Measurements from ENCODE around the gene PRPS1.
"Not testable (repeated sequence)": the region's sequence is repeated elsewhere in the genome, so short reads cannot be mapped to it uniquely, and the experiment has no call there.

The PRPS1 gene

DNA sequence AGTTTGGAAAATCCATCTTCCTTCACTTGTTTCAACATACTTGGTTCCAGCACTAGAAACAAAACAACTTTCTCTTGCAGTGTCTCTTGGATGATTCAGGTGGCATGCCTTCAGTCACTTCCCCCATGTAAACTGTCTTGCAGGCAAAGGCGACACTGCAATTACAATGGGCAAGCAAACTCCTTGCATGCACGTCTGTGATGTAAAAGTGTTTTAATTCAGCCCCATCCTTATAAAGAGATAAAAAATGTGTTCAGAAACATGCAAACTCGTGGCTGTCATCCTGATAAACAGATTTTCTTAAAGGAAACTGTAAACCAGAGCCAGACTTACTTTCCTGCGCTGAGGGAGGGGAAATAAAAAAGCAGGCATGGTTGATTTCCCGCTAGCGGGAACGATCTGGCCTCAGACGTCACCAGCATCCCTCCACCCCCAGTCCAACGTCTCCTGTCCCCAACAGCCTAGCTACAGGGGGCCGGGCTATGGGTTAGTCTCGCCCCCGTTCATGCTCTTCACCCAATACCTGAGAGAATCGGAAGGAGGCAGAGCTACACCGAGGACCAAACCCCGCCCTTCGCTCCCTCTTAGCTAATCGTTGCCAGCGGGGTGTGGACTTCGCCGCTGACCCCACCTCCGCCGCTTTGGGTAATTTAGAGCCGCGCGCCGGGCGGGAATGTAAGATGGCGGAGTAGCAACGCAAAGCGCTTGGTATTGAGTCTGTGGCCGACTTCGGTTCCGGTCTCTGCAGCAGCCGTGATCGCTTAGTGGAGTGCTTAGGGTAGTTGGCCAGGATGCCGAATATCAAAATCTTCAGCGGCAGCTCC, at the start of gene PRPS1:
Gene PRPS1, plus strand, starts transcription at position 673 of the 824 bp plus-strand sequence. Its CDS starts 119 bp downstream, at position 792.
- DNase-seq = peak; percentile 68 to 98 (median 83)
- intact Hi-C loops (cut with DNase I) = loop anchor here (10.0 kb wide), 1 partner anchor 623 kb away; the partner anchor contains the start of gene MORC4

- intact Hi-C loops (cut with DNase I) = no loop called here
- no peak for DNase-seq
Observed at GRCh38 chrX:107579956-107580355, 48.4 kb upstream of the PRPS1 start.

DNA sequence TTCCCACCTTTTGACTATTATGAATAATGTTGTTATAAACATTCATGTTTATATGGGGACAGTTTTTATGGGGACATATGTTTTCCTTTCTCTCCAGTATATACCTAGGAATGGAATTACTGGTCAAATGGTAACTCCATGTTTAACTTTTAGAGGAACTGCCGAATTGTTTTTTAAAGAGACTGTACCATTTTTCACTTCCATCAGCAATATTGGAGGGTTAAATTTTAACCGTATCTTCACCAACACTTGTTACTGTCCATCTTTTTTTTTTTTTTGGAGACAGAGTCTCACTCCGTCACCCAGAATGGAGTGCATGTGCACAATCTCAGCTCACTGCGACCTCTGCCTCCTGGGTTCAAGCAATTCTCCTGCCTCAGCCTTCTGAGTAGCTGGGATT, 46.4 kb upstream of the PRPS1 start:
- intact Hi-C loops (cut with DNase I) = no loop called here

DNA sequence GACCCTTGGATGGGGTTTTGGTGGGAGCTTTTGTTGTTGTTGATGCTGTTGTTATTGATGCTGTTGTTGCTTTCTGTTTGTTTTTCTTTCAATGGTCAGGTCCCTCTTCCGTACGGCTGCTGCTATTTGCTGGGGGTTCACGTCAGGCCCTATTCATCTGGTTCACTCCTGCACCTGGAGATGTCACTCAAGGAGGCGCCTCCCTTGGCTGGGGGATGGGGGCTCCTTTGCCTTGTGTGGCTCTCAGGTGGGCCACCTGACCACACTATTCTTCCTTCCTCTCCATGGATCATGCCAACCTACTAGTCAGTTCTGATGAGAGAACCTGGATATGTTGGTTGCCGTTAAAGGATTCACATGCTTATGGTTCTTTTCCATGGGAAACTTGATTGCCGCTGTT, 39.1 kb upstream of the PRPS1 start:
- intact Hi-C loops (cut with DNase I) = no loop called here
- no peak for DNase-seq

More for the DNA sequence above, 46.4 kb upstream of the PRPS1 start:
- peak in 1 of 10 donors; percentile 22 for DNase-seq

GRCh38 chrX:107596651-107597050, 31.7 kb upstream of the PRPS1 start:
- intact Hi-C loops (cut with DNase I) = no loop called here
- DNase-seq = no peak

DNA sequence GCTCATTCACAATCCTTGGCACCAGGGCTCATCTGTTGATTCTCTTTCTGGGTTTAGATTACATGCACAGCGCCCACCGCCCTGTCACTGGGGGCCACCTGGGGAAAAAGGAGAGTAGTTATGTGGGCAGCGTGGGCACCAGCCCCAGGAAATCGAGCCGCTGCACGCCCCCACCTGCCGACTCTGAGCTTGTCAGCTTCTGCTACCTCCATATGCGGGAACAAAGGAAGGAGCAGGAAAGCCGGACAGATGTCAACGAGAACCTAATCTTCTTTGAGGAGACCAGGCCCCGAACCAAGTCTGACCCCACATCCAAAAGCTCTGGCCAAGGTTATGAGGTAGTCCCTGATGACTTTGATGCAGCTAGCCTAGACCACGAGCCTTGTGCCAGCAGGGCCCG, 31.0 kb upstream of the PRPS1 start:
- intact Hi-C loops (cut with DNase I) = no loop called here
- DNase-seq = peak in 1 of 10 donors; percentile 52

DNA sequence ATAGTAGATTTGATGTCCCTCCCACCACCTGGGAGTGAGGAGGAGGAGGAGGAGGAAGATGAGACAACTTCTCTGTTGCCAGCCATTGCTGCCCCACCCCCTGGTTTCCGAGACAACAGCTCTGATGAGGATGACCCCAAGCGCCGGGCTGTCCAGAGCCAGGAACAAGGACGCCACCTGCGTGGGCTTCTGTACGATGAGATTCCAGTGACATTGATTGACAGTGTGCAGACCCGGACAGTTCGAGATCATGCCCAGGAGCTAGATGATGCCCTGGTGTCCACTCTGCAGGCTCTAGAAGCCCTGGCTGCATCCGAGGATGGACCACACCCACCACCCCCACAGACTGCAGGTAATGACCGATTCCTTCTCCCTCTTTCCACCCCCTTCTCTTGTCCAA, 30.5 kb upstream of the PRPS1 start:
- intact Hi-C loops (cut with DNase I) = no loop called here
- DNase-seq = peak in 1 of 10 donors; percentile 35

DNA sequence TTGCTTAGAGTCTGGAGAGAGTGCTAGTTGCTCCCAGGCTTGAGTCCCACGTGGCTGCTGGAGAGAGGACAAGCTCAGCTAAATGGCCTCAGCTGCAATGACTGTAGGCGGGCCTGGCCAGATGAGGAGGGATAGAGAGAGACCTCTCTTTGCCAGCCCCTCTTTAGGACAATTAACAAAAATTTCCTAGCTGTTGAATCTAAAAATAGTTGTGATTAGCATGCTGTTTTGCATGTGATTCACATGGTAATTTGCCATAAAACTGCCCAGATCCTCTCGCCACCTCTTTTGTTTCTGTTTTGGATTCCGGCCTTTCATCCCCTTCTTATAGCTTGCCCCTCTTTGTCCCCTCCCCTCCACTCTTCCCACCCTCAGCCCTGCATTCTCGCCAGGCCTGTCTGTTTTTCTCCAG, 28.9 kb upstream of the PRPS1 start:
- peak in 4 of 10 donors; percentile 3 to 84 (median 15) for DNase-seq
- intact Hi-C loops (cut with DNase I) = no loop called here

- DNase-seq = no peak
- intact Hi-C loops (cut with DNase I) = no loop called here
Observed at GRCh38 chrX:107600366-107600765, 27.9 kb upstream of the PRPS1 start.

DNA sequence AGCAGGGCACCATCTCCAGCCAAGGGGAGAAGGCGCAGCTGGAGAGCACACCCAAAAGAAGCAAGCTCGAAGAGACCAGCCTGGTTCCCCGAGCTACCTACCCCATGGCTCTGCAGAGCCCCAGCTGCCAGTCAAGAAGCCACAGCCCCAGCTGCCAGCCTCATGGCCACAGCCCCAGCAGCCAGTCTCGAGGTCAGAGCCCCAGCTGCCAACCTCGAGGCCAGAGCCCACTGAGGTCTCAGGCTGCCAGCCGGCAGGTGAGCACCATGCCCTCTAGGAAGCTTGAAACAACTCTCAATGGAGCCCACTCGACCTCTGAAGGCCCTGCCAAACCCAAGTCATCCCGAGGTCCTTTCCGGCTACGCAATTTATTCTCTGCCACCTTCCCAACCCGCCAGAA, 27.0 kb upstream of the PRPS1 start:
- no peak for DNase-seq
- intact Hi-C loops (cut with DNase I) = no loop called here

DNA sequence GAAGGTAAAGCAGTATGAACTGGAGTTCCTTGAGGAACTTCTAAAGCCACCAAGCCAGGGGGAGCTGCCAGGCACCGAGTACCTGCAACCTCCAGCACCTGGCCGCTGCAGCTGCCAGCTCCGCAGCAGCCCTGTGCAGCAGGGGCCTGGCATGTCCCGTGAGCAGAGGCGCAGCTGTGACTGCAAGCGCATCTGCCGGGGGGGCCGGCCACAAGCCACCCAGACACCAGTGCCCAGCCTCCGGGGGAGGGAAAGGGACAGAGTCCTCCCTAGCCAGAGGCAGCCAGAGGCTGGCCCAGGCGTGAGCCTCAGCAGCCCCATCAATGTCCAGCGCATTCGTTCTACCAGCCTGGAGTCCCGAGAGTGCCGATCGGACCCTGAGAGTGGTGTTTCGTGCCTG, 26.6 kb upstream of the PRPS1 start:
- no peak for DNase-seq
- intact Hi-C loops (cut with DNase I) = no loop called here

DNA sequence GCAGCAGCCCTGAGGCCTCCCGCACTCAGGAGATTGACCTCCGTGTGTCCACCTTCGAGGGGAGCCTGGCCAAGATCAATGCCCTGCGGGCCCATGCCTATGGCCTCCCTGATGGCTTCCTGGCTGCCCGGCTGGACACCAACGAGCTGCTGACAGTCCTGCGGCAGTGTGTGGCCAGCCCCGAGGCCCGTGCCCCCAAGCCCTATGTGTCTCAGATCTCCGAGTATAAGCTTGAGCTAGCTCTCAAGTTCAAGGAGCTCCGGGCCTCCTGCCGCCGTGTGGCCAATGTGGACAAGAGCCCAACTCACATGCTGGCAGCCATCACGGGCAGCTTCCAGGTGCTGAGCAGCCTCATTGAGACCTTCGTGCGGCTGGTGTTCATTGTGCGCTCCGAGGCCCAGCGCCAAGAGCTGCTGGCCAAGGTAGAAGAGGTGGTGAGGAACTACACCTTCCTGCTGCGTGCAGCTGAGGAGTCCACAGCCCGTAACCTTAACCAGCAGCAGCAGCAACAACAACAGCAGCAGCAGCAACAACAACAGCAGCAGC, 25.5 kb upstream of the PRPS1 start:
- intact Hi-C loops (cut with DNase I) = no loop called here

GRCh38 chrX:107603429-107604159, 24.7 kb upstream of the PRPS1 start:
- intact Hi-C loops (cut with DNase I) = no loop called here
- DNase-seq = no peak

More for the DNA sequence above, 25.5 kb upstream of the PRPS1 start:
- DNase-seq = peak in 1 of 10 donors; percentile 80

DNA sequence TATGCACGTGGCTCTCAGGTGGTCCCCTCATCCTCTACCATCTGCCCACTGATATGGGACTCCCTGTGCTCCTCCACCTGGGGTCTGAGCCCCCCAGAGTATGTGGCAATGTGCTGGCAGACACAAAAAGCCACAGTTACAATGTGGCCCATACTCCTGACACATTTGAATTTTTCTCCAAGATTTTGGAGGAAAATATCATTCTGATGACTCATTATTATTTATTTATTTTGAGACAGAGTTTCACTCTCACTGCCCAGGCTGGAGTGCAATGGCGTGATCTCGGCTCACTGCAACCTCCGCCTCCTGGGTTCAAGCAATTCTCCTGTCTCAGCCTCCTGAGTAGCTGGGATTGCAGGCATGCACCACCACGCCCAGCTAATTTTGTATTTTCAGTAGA, 19.2 kb upstream of the PRPS1 start:
- intact Hi-C loops (cut with DNase I) = not testable (repeated sequence)

GRCh38 chrX:107610667-107611066, 17.6 kb upstream of the PRPS1 start:
- intact Hi-C loops (cut with DNase I) = no loop called here
- no peak for DNase-seq

More for the DNA sequence above, 19.2 kb upstream of the PRPS1 start:
- not testable (repeated sequence) for DNase-seq

- DNase-seq = no peak
- intact Hi-C loops (cut with DNase I) = loop anchor here (10.0 kb wide), 1 partner anchor 615 kb away; the partner anchor contains the start of gene MORC4
Observed at GRCh38 chrX:107619885-107620322, 8.4 kb upstream of the PRPS1 start.

DNA sequence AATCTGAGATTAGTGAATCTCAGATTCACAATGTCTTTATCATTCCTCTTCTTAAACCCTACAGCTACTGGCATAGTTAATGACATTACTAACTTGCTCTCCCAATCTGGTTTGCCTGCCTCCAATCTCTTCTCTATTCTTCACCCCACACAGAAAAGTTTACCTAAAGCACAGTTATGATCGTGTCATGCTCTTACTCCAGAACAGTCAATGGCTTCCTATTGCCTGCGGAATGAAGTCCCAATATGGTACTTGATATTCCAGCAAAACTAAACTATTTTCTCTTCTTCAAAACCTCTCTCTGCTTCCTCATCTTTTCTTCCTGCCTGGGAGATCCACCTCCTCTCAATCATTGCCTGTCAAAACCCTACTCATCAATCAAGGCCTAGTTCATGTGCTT, 3.4 kb upstream of the PRPS1 start:
- intact Hi-C loops (cut with DNase I) = loop anchor here (10.0 kb wide), 1 partner anchor 620 kb away; the partner anchor contains the start of gene MORC4
- no peak for DNase-seq

DNA sequence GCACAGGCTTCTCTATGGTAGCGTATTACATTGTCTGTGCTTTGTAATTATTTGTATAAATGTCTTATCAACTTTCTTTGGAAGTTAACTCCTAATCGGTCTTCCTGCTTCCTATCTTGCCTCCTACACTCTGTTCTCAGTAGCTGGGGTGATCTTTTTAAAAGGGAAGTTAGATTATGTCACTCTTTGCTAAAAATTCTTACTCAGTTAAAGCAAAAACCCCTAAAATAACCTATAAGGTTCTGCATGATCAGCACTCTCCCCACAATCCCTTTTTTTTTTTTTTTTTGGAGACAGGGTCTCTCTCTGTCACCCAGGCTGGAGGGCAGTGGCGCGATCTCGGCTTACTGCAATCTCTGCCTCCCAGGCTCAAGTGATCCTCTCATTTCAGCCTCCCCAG, 2.6 kb upstream of the PRPS1 start:
- DNase-seq = no peak

GRCh38 chrX:107626481-107626880, 1.8 kb upstream of the PRPS1 start:
- DNase-seq = no peak
- intact Hi-C loops (cut with DNase I) = loop anchor here (10.0 kb wide), 1 partner anchor 622 kb away; the partner anchor contains the start of gene MORC4

More for the DNA sequence above, 2.6 kb upstream of the PRPS1 start:
- intact Hi-C loops (cut with DNase I) = loop anchor here (10.0 kb wide), 1 partner anchor 621 kb away; the partner anchor contains the start of gene MORC4

GRCh38 chrX:107626916-107627315, 1.4 kb upstream of the PRPS1 start:
- no peak for DNase-seq
- intact Hi-C loops (cut with DNase I) = loop anchor here (10.0 kb wide), 1 partner anchor 622 kb away; the partner anchor contains the start of gene MORC4

All from posterior cingulate gyrus (tissue), 11 donors.